Thoracic aorta (tissue), 2 donors: ENCODE measurements around the gene KCTD10. TPM values are rescaled to one million over a fixed set of nuclear protein-coding genes. Genes with fewer than 3 reads are reported as not detected.
A peak's percentile ranks its signal among the peaks of the same experiment; 100 is the strongest.

Experiments
- ATAC-seq: fragments of 150-250 bp; one replicate; pipeline ENCODE4 v1.8.0; 2017; ENCODE audit warnings: low read depth; ENCODE audit not compliant: insufficient number of reproducible peaks, low FRiP score
- DNase-seq: peaks from one replicate; pipeline ENCODE4 v3.0.0-alpha.2; 2020; ENCODE audit warnings: low spot score
- H3K27ac ChIP-seq, 2 donors: fragments of 200-600 bp; sonication (generic); 1 replicate in 1 of 2; 2 replicates in 1 of 2; pipeline ENCODE4 v1.5.1; 2016; ENCODE audit warnings: mild to moderate bottlenecking in 2 of 2, moderate library complexity in 2 of 2
- H3K27me3 ChIP-seq: fragments of 200-600 bp; sonication (generic); replicated peaks from 2 replicates; pipeline ENCODE4 v1.6.0; 2016; ENCODE audit warnings: mild to moderate bottlenecking; ENCODE audit not compliant: insufficient read depth
- H3K36me3 ChIP-seq: fragments of 200-600 bp; sonication (generic); one replicate; pipeline ENCODE4 v1.5.1; 2016
- H3K4me1 ChIP-seq, 2 donors: fragments of 200-600 bp; sonication (generic); 1 replicate in 1 of 2; 2 replicates in 1 of 2; pipeline versions ENCODE4 v1.5.1 to v1.6.0; 2016; ENCODE audit warnings: low read depth in 2 of 2, mild to moderate bottlenecking in 1 of 2; ENCODE audit not compliant: control insufficient read depth in 1 of 2
- H3K4me3 ChIP-seq: fragments of 200-600 bp; sonication (generic); 2 replicates; pipeline ENCODE4 v1.5.1; 2016; ENCODE audit warnings: mild to moderate bottlenecking
- H3K9me3 ChIP-seq: fragments of 200-600 bp; sonication (generic); 2 replicates; pipeline ENCODE4 v1.5.1; 2016
- total RNA-seq, 2 donors: library from RNA; depleted of rRNA; stranded (reverse); fragments of >200 nt; gene quantifications; one replicate each; pipeline versions ENCODE4 v1.1.0 to v1.2.3, GENCODE V29; 2016
- TF ChIP-seq, protein P1 (sequence below): fragments of 200-600 bp; sonication (generic); IDR thresholded peaks from one replicate; pipeline ENCODE4 v1.5.1; 2019; ENCODE audit warnings: antibody characterized with exemption

The KCTD10 gene
- total RNA-seq, 2 donors from 2014 or later, result 109 to 271 TPM

- Histone ChIP-seq H3K36me3 (peaks cover 35% of the 10 kb centered on the region), H3K9me3 (no peaks in the 10 kb centered on the region), H3K27ac (no peak overlapping the region), H3K4me3 (no peak overlapping the region), H3K27me3 (no peaks in the 10 kb centered on the region), H3K4me1 (peaks cover 12 to 16% of the 10 kb centered on the region in 2 donors)
- ATAC-seq, result no peak
- no peak for DNase-seq
- TF ChIP-seq, protein P1, sequence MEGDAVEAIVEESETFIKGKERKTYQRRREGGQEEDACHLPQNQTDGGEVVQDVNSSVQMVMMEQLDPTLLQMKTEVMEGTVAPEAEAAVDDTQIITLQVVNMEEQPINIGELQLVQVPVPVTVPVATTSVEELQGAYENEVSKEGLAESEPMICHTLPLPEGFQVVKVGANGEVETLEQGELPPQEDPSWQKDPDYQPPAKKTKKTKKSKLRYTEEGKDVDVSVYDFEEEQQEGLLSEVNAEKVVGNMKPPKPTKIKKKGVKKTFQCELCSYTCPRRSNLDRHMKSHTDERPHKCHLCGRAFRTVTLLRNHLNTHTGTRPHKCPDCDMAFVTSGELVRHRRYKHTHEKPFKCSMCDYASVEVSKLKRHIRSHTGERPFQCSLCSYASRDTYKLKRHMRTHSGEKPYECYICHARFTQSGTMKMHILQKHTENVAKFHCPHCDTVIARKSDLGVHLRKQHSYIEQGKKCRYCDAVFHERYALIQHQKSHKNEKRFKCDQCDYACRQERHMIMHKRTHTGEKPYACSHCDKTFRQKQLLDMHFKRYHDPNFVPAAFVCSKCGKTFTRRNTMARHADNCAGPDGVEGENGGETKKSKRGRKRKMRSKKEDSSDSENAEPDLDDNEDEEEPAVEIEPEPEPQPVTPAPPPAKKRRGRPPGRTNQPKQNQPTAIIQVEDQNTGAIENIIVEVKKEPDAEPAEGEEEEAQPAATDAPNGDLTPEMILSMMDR, result no peak
These were observed 4.8 kb upstream of the KCTD10 start for GRCh38 chr12:109481863-109482262.

- Histone ChIP-seq H3K27me3 (no peaks in the 10 kb centered on the region), H3K36me3 (peaks cover 20% of the 10 kb centered on the region), H3K9me3 (no peaks in the 10 kb centered on the region), H3K27ac (no peak overlapping the region), H3K4me1 (peaks cover 16 to 23% of the 10 kb centered on the region in 2 donors), H3K4me3 (no peak overlapping the region)
- ATAC-seq (no peak), DNase-seq (no peak)
- TF ChIP-seq, protein P1, result no peak
These were observed 3.3 kb upstream of the KCTD10 start for GRCh38 chr12:109480356-109480755.

- Histone ChIP-seq H3K27me3 (no peaks in the 10 kb centered on the region), H3K9me3 (no peaks in the 10 kb centered on the region), H3K36me3 (peaks cover 14% of the 10 kb centered on the region), H3K27ac (no peak overlapping the region), H3K4me3 (no peak overlapping the region), H3K4me1 (peaks cover 19 to 29% of the 10 kb centered on the region in 2 donors)
- DNase-seq (no peak), ATAC-seq (no peak)
- TF ChIP-seq, protein P1, result no peak
These were observed 2.7 kb upstream of the KCTD10 start for GRCh38 chr12:109479761-109480160.

GRCh38 chr12:109477963-109478315 lies 839 bp upstream of the KCTD10 start:
- ATAC-seq (no peak), DNase-seq (no peak)
- Histone ChIP-seq H3K4me3 (peak overlapping the region; percentile 77), H3K36me3 (no peaks in the 10 kb centered on the region), H3K4me1 (peaks cover 22 to 47% of the 10 kb centered on the region in 2 donors), H3K9me3 (no peaks in the 10 kb centered on the region), H3K27ac (peak overlapping the region; percentile 93 to 99), H3K27me3 (no peaks in the 10 kb centered on the region)
- TF ChIP-seq, protein P1, result no peak

DNA sequence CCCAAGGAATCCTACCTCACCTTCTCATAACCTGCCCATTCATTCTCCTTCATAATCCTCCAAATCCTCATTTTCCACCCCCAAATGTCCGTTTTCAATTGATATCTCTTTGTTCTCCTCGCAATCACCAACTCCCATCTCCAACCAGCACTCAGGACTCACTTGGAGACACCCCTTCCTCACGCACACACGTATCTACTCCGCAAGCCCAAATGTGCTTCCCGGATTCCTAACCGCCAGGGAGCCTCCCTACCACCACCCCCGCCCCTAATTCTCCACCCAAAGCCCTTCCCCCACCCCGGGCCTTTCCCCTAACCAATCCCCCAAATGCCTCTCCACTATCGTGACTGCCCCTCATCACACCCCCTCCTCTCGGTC lies 304 bp downstream of the KCTD10 start:
- DNase-seq (no peak), ATAC-seq (no peak)
- Histone ChIP-seq H3K4me3 (peak overlapping the region; percentile 77), H3K9me3 (no peaks in the 10 kb centered on the region), H3K27me3 (no peaks in the 10 kb centered on the region), H3K27ac (peak overlapping the region; percentile 93 to 99), H3K4me1 (peaks cover 28 to 57% of the 10 kb centered on the region in 2 donors), H3K36me3 (no peaks in the 10 kb centered on the region)
- TF ChIP-seq, protein P1, result no peak
